Activated CD4-positive, alpha-beta T cell treated with anti-CD3 and anti-CD28 coated beads, Interleukin-10, Interleukin-2, amounts not matched to agents 100 ng/mL and 50 ng/mL, durations not matched to agents 16 hours and 8 hours (primary cell): ENCODE measurements around the gene FILIP1.
"Not testable (repeated sequence)": the region's sequence is repeated elsewhere in the genome, so short reads cannot be mapped to it uniquely, and the experiment has no call there.

Experiments
- DNase-seq: peaks from one replicate; pipeline ENCODE4 v3.0.0-alpha.2; 2020

FILIP1 gene

DNA sequence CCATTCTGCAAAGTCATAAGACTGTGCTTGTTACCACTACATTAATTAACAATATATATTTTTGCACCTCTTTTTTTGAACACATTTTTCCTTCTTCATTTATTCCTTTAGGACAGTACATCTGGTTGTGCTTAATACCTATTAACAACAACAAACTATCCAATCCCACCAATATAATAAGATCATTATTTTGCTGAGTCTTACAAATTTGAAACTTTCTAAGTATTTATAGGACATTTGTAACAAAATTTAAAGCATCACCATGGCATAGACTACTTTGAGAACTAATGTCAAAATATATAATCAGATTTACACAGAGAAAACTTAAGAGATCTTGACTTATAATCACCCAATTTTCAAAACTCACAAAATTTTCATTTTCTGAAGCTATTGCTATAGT lies 47.9 kb downstream of the FILIP1 start:
- no peak for DNase-seq

DNA sequence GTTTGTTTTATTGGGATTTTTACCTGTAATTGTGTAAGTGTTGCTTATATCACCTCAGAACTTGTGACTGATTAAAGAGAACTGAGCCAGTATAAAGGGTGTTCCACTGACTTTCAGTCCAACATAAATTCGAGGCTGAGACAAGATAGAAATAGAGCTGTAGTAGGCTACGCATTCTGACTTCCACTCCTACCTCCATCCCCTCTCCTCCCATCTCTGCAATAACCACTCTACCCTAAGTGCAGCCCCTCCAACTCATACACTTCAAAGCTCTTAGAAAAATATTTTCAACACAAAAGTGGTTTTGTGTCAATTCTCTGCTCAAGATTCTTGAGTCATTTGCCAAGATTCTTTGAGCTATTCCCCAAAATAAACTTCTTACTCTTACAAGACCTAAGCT lies 48.7 kb downstream of the FILIP1 start:
- no peak for DNase-seq

DNA sequence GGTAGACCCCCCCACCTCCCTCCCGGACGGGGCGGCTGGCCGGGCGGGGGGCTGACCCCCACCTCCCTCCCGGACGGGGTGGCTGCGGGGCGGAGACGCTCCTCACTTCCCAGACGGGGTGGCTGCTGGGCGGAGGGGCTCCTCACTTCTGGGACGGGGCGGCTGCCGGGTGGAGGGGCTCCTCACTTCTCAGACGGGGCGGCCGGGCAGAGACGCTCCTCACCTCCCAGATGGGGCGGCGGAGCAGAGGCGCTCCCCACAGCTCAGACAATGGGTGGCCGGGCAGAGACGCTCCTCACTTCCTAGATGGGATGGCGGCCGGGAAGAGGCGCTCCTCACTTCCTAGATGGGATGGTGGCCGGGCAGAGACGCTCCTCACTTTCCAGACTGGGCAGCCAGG lies 51.7 kb downstream of the FILIP1 start:
- not testable (repeated sequence) for DNase-seq

DNA sequence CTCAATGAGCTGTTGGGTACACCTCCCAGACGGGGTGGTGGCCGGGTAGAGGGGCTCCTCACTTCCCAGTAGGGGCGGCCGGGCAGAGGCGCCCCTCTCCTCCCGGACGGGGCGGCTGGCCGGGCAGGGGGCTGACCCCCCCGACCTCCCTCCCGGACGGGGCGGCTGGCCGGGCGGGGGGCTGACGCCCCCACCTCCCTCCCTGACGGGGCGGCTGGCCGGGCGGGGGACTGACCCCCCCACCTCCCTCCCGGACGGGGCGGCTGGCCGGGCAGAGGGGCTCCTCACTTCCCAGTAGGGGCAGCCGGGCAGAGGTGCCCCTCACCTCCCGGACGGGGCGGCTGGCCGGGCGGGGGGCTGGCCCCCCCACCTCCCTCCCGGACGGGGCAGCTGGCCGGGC lies 52.1 kb downstream of the FILIP1 start:
- not testable (repeated sequence) for DNase-seq

DNA sequence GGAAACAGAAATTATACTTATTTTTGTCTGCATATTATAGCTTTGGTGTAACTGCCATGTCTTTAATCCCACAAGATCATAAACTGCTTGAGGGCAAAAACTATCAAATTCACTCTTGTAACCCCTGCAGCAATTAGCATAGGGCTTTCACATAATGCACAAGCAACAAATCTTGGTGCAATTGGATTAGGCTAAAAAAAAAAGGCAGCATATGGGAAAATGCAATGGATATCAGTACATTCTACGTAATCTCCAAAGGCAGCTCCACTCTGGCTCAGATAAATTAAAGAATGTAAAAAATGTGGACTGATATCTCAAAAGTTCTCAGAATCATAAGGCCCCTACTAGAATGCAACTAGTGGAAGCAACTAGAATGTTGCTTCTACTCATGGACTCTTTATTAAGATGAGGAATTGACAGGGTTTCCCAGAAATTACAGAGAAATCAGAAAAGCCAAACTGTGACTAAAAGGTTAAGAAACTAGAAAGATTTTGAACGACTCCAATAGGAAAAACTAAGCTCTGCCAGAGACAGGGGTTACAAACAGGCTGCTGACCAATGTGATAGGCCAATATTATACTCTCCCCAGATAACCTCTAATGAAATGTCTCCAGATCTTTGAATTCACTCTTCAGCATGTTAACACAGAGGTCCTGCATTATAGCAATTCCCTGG lies 55.0 kb downstream of the FILIP1 start:
- no peak for DNase-seq

DNA sequence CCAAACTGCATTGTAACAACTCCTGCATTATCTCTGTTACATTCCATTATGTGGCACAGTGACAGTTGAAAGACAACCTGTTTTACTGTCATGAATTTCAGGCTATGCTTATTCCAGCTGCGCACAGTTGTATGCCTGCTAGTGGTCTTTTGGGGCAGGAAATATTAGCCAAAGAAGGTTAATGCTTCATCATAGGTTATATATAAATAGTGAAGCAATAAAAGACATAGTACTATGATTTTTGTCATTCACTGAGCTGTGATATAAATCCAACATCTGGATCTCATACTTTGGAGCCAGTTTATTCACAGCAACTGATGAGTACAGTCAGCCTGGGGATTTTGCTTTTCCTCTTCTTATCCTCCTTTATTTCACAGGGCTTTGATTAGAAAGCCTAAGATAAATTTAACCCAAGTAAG lies 55.6 kb downstream of the FILIP1 start:
- no peak for DNase-seq

DNA sequence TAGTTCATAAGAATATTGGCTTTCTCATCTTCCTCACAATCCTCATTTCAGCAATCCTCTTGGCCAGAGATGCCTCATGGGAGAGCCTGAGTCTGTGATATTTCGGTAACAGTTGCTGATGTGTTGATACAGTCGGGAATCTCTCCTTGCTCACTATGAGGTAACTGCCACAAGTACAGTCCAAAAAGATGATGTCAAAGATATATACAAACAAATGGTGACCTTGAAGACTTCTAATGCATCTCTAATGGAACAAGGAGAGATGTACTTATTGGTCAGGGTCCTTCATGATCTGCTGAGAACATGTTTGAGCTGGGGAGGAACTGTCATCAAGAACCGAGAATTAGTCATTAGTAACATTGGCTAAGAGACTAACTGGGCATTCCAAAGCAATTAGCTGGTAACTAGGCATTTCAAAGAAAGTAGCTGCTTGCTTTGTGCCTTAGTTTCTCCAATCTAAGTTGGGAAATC lies 56.1 kb downstream of the FILIP1 start:
- no peak for DNase-seq

DNA sequence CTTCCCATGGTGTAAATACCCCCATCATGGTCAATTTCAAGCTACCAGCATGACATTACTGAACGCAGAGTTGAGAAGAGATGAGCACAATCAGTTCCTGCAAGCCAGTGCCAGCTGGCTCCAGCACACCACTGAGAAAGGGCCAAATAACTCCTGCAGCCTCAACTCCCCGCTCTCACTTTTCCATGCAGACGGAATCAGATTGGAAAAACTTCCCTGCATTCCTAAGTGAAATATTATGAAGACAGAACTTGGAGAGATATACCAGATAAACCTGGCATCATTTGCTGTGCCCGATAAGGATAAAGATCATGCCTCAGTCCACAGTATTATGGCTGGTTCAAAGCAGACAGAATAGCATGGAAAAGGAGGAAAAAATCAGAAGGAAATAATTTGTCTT lies 56.7 kb downstream of the FILIP1 start:
- no peak for DNase-seq

DNA sequence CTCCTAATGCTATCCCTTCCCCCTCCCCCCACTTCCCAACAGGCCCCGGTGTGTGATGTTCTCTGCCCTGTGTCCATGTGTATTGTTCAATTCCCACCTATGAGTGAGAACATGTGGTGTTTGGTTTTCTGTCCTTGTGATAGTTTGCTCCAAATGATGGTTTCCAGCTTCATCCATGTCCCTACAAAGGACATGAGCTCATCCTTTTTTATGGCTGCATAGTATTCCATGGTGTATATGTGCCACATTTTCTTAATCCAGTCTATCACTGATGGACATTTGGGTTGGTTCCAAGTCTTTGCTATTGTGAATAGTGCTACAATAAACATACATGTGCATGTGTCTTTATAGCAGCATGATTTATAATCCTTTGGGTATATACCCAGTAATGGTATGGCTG lies 60.8 kb downstream of the FILIP1 start:
- DNase-seq = not testable (repeated sequence)

DNA sequence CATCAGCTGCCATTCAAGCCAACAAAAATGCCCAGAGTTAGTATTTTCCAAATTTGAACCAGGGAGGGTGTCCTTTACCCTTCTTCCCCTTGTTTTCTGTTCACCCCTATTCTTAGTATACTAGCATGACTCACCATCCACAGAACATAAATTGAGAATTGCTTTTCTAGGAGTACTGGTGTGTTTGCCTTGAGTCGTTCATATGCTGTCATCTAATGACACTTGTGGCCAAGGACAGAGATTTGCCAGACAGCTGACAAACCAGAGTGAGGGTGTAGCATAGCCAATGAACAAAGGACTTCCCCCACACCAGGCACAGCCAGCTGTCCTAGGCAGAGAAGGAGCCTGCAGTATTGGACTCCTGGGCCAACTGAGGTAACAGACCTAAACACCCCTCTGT lies 62.2 kb downstream of the FILIP1 start:
- peak; percentile 5 for DNase-seq

DNA sequence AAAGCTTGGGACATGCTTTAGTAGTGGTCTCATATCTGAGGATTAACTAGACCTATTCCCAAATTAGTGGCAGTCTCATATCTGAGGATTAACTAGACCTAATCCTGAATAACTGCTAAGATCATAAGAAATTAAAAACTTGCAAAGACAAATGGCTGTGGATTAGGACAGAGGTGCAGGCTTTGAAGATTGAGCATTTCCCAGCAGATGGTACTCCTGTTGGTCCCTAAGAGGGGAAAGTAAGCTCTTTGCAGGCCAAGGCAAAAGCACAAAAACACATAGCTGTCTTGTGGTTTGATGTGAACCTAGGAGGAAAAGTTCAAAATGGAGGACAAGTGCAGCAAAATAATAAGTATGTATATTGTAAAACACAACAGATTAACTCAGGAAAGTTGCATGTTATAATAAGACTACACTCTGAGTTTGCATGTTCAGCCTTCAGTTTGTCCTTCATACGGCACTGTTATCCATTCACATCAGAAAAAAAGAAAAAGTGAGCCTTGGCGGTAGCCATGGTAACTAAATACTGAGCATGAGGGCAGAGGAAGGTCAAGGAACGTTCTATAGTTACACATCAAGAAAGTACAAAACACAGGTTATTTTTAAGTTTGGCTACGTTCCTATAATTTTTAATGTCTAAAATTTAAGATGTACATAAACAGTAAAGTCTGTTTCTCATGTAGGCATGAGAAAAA lies 62.8 kb downstream of the FILIP1 start:
- DNase-seq = no peak

DNA sequence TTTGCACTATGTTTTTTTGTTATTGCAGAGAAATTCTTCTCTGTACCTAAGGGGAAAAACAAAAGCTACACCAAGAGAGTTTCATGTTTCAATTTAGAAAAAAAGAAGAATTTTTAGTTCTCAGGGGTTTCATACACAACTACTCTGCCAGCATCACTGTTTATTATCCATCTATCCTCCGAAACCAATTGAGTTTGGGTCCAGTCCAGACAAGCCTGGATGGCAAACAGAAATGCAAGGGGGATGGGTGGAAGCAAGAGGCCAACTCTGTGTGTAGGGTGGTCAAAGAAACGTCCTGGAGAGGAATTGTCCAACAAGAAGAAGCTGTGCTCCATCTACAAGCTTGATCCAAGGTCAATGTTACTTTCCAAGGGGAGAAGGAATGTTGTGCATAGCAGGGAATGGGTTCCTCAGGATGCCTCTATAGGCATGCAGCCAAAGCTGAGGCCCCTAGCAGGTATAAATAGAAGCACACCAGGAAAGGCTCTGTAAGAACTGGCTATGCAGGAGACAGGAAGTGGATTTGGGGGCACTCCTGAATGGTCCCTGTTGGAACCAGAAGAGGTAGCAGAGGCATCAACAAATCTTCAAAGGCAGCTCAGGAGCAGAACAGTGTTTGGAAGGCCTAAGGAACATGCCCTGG lies 64.4 kb downstream of the FILIP1 start:
- DNase-seq = no peak

DNA sequence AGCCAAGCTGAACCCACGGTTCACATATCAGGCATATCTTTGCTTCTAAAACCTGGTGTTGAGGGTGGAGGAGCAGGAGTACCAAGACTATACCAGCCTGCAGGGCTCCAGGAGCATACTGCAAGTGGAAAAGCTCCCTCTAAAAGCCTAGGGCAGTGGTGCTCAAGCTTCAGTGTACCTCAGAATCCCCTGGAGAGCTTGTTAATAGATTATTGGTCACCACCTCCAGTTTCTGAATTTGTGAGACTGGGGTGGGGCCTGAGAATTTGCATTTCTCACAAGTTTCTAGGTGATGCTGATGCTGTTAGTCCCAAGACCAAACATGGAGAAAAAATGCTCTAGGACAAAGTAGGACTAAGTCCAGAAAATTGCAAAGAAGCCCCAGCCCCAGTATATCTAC lies 65.4 kb downstream of the FILIP1 start:
- no peak for DNase-seq

DNA sequence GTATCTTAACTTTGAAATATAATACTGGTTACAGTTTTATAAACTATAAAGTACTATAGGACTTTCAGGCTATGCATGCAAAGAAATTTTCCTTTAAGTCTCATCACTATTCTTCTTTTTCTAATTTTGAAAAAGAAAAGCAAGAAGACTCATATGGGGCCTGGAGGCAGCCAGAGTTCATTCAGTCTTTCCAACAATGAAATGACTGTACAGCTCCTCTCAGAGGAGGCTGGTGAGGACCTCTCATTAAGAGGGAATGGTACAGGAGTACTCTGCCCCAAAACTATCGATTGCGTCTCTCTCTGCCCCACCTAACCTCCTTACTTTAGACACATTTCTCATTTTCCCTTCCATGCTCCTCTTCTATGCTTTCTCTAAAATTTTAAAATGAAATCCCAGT lies 66.3 kb downstream of the FILIP1 start:
- DNase-seq = no peak

DNA sequence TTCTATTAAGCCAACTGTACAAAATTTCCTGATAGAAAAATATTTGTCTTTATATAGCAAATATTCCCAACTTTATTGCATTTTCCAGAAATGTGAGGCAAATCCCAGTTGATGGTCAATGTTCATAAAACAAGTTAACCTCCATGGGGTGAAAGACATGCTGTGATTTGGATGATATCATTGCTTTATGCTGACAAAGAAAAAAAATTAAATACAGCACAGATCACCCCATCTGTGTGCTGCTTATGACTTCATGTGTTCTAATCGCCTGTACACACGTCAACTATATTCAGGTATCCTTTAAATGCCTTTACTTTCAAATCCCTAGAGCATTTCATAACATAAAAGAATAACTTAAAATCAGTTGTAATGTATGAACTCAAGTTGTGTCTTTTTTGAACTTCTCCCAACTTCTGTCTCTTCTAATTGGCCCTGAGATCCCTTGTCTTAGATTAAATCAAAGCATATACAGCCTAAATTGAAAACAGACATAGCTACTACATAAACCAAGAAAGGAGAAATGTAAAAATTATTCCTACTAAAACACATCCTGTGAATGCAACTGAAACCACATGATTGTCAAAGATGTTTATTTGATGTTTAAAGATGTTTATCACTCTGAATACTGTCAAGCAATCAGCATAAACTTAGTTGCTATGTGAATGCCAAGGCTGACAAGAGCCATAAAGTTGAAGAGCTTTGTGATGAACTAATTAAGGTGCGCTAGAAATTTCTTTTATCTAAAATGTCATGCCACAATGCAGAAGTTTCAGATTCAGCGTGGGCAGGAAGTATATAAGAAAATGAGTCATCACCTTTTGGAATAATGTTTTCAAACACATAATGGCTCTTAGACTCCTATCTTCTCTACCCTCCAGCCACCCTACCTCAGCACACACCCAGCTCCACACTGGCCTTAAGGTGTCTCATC lies 68.7 kb downstream of the FILIP1 start:
- DNase-seq = no peak

DNA sequence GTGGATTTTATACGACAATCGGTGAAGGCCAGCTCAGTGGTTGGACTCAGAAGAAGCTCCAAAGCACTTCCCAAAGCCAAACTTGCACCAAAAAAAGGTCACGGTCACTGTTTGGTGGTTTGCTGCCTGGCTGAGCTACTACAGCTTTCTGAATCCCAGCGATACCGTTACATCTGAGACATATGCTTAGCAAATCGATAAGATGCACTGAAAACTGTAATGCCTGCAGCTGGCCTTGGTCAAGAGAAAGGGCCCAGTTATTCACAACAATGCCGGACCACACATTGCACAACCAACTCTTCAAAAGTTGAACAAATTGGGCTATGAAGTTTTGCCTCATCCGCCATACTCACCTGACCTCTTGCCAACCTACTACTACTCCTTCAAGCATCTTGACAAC lies 70.2 kb downstream of the FILIP1 start:
- DNase-seq = no peak

DNA sequence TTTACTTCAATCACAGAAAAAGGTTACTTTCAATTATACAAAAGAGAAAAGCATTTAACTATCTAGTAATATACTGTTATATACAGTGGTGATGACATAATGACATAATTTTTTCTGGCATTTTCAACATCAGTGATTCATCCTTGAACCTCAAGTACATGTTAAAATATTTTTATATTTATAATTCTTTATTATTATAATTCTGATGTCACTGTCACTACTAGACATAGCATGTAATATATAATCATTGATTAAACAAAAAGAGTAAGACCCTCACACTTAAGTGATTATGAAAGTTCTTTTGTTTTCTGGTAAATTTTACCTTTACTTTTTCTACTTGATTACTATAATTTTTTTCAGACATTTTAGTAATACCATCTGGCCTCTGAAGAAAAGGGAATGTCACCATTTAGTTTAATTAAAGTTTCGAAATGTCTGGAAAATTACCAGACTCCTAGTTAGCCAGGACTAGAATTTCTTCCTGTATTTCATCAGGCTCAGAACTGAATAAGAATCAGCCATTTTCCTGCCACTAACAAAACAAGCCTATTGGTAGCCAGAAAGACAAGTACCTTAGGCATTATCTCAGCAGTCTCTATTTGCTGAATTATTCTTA lies 71.5 kb downstream of the FILIP1 start:
- DNase-seq = no peak

DNA sequence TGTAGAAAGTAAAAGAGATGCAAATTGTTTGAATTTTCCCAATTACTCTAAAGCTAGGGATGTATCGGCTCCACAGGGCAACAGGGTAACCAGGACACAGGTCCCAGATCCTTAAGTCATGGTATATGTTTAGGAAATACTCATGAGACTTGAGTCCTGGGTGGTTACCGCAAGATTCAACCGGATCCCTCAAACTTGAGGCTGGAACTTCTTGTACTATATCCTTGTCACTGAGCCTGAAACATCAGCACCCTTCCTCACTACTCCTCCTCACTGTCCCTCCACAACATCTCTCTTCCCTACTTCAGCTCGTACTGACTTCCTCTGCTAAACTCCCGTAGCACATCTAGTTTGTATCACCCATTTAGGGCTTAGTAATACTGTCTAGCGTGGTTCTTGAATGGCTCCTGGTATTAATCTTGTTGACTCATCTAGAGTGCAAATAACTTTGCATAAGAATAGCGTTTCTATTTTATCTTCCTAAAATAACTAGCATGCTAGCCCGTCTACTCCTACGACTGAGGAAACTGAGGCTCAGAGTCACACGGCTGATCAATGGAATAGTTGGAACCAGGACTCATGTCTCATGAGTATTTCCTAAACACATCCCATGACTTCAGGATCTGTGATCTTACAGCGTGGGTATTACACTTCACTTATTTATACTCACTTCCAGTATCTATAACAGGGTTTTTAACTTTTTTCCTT lies 72.1 kb downstream of the FILIP1 start:
- no peak for DNase-seq

DNA sequence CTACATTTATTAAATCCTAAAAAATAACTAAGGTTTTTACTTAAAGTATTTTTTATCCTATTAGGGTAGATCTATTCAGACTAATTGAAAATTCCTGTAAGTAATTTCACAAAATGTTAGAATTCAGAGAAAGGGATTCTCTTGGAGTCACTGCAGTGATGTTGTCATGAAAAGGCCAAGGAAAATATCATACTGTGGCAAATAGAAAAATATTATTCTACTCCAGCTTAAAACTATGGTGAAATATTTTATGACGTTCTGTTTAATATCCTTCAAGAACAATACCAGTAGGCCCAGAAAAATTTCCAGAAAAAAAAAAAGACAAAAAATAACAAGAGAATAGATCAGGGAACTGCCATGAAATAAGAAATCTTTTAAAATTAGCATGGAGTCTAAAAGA lies 73.6 kb downstream of the FILIP1 start:
- DNase-seq = no peak

DNA sequence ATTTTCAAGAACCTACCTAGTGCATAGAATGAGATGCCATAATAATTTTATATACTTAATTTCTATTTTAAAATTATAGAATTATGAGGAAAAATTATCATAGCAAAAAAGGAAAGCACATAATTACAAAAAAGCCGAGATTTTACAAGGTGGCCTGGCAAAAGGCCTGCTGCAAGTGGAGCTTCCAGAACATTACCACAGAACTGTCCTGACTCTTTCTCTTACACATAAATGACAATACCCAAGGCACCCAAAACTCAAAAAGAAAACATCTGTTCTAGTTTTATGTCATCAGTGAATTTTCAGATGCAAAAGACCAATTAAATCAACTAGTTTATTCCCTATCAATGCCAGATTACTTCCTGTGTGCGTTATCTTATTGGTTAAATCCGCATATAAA lies 74.2 kb downstream of the FILIP1 start:
- DNase-seq = no peak

DNA sequence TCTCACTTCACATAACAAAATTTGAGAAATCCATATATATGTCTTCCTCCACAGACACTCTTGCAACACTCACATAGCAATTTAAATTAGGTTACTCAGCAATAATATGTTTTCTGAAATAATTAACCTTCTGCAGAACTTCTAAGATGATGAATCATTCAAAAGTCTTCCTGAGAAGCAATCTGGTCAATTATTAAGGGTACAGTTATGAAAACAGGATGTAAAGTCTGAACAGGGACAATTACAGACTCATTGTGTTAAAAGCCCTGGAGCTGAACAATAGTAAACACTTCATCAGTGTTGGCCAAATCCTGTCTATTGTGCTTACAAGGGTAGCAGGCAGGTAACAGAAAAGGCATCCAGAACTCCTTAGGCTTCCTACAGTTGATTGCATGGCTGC lies 75.4 kb downstream of the FILIP1 start:
- no peak for DNase-seq

DNA sequence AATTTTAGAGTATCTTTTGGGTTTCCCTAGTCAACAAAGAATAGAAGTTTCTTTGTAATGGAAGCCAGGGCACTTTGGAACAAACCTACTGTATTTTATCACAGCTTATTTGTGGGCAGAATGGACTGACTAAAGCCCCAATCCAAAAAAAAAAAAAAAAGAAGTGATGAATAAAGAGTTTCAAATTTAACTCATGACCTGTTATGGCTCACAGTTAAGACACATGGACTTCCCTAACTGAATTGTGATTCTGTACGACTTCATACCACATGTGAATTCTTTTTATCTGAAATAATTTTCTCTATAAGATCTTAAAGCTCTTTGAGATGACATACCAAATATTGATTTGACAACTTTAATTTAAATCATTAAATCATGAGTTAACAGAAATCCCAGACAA lies 77.2 kb downstream of the FILIP1 start:
- DNase-seq = no peak
